Islet of Langerhans (tissue), 1 donor: Measurements from ENCODE around the gene MAGI1.
A peak's percentile ranks its signal among the peaks of the same experiment; 100 is the strongest.
"Not testable (repeated sequence)": the region's sequence is repeated elsewhere in the genome, so short reads cannot be mapped to it uniquely, and the experiment has no call there.

Experiments
- FAIRE-seq: peaks from one replicate; lab custom pipeline; 2011; peaks lifted over from hg19 to GRCh38; lab: Jason Lieb, UNC

Gene MAGI1

GRCh38 chr3:65587650-65588439, 450.9 kb downstream of the MAGI1 start:
- FAIRE-seq = no peak

GRCh38 chr3:65584913-65585312, 453.8 kb downstream of the MAGI1 start:
- no peak for FAIRE-seq

GRCh38 chr3:65584002-65584401, 454.7 kb downstream of the MAGI1 start:
- no peak for FAIRE-seq

GRCh38 chr3:65583188-65583587, 455.5 kb downstream of the MAGI1 start:
- no peak for FAIRE-seq

- FAIRE-seq = no peak
These were observed 456.6 kb downstream of the MAGI1 start for GRCh38 chr3:65582012-65582717.

GRCh38 chr3:65581313-65581712, 457.4 kb downstream of the MAGI1 start:
- no peak for FAIRE-seq

GRCh38 chr3:65578861-65579260, 459.9 kb downstream of the MAGI1 start:
- FAIRE-seq = no peak

- FAIRE-seq = no peak
These were observed 460.8 kb downstream of the MAGI1 start for GRCh38 chr3:65577843-65578430.

- peak; percentile 27 for FAIRE-seq
These were observed 461.8 kb downstream of the MAGI1 start for GRCh38 chr3:65576966-65577365.

- FAIRE-seq = no peak
These were observed 462.5 kb downstream of the MAGI1 start for GRCh38 chr3:65576228-65576627.

- no peak for FAIRE-seq
These were observed 463.3 kb downstream of the MAGI1 start for GRCh38 chr3:65575376-65575840.

GRCh38 chr3:65573548-65574116, 465.1 kb downstream of the MAGI1 start:
- no peak for FAIRE-seq

GRCh38 chr3:65572175-65572777, 466.4 kb downstream of the MAGI1 start:
- FAIRE-seq = no peak

- FAIRE-seq = no peak
These were observed 468.8 kb downstream of the MAGI1 start for GRCh38 chr3:65569845-65570405.

GRCh38 chr3:65569129-65569528, 469.6 kb downstream of the MAGI1 start:
- FAIRE-seq = no peak

- FAIRE-seq = no peak
These were observed 470.2 kb downstream of the MAGI1 start for GRCh38 chr3:65568497-65568896.

- not testable (repeated sequence) for FAIRE-seq
These were observed 473.0 kb downstream of the MAGI1 start for GRCh38 chr3:65565744-65566143.

GRCh38 chr3:65564483-65564882, 474.2 kb downstream of the MAGI1 start:
- FAIRE-seq = no peak

GRCh38 chr3:65563861-65564260, 474.9 kb downstream of the MAGI1 start:
- no peak for FAIRE-seq

GRCh38 chr3:65562447-65562846, 476.3 kb downstream of the MAGI1 start:
- no peak for FAIRE-seq

- peak; percentile 70 for FAIRE-seq
These were observed 477.1 kb downstream of the MAGI1 start for GRCh38 chr3:65561617-65562016.

- FAIRE-seq = peak; percentile 79
These were observed 477.8 kb downstream of the MAGI1 start for GRCh38 chr3:65560901-65561300.
